GM15510 (cell line): Measurements from ENCODE around the gene DNAL1.

Experiments
- POLR2A ChIP-seq: IDR thresholded peaks from 3 replicates; pipeline ENCODE4 v1.6.1; 2011; ENCODE audit warnings: borderline replicate concordance; ENCODE audit not compliant: insufficient read length; ENCODE audit errors: extremely low read depth

DNAL1 gene

GRCh38 chr14:73678698-73679097 lies 33.9 kb downstream of the DNAL1 start:
- no peak for TF ChIP-seq POLR2A

- TF ChIP-seq POLR2A: no peak
Measured at GRCh38 chr14:73680821-73681220, 36.0 kb downstream of the DNAL1 start.

GRCh38 chr14:73684627-73685026 lies 39.8 kb downstream of the DNAL1 start:
- TF ChIP-seq POLR2A: no peak

- no peak for TF ChIP-seq POLR2A
Measured at GRCh38 chr14:73685328-73685727, 40.5 kb downstream of the DNAL1 start.

GRCh38 chr14:73686901-73687300 lies 42.1 kb downstream of the DNAL1 start:
- no peak for TF ChIP-seq POLR2A

GRCh38 chr14:73694083-73694482 lies 49.3 kb downstream of the DNAL1 start:
- TF ChIP-seq POLR2A: no peak

- no peak for TF ChIP-seq POLR2A
Measured at GRCh38 chr14:73695082-73695481, 50.3 kb downstream of the DNAL1 start.

GRCh38 chr14:73695997-73696396 lies 51.2 kb downstream of the DNAL1 start:
- no peak for TF ChIP-seq POLR2A

- no peak for TF ChIP-seq POLR2A
Measured at GRCh38 chr14:73696466-73697400, 51.9 kb downstream of the DNAL1 start.

GRCh38 chr14:73700325-73700724 lies 55.5 kb downstream of the DNAL1 start:
- no peak for TF ChIP-seq POLR2A

- TF ChIP-seq POLR2A: no peak
Measured at GRCh38 chr14:73709904-73710469, 65.2 kb downstream of the DNAL1 start.

- no peak for TF ChIP-seq POLR2A
Measured at GRCh38 chr14:73710737-73711136, 66.0 kb downstream of the DNAL1 start.

GRCh38 chr14:73712071-73712506 lies 67.3 kb downstream of the DNAL1 start:
- no peak for TF ChIP-seq POLR2A

- no peak for TF ChIP-seq POLR2A
Measured at GRCh38 chr14:73712540-73713180, 67.9 kb downstream of the DNAL1 start.

GRCh38 chr14:73713206-73713802 lies 68.5 kb downstream of the DNAL1 start:
- TF ChIP-seq POLR2A: no peak
